Measurements from ENCODE around the gene CTSH. TPM values are rescaled to one million over a fixed set of nuclear protein-coding genes. Genes with fewer than 3 reads are reported as not detected.

Gene CTSH
- total RNA-seq, 2 donors from 2014 or later, result 107 to 145 TPM

DNA sequence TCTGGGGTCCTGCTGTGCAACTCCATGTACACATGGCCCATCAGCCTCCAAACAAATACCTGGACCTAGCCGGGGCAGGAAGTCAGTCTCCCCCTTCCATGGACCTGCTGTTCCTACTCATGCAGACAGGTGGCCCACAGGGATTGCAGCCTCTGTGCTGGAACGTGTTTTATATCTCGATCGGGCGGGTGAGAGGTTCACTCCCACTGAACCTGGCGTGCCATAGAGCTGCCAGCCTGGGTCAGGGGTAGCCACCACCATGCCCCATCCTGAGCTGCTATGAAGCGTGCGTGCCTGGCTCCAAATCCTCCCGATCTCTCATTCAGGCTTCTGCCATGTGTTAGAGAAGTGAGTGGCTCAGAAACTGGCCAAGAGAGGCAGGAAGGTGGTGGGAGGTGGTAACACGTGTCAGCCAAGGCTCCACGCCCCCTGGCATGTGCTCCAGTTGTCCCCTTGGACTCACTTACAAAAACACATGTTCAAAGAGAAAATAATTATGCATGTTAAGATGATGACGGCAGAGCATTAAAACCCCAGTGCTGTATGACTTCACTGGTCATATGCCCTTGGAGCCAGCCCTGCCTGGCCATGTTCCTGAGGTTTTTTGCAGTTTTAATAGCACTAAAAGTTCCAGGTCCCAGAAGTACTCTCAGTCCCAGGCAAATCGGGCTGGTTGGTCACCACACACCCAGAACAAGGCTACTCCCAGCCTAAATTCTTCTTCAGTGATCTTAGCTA, 30.6 kb downstream of the CTSH start:
- no peak for TF ChIP-seq POLR2A (IDR thresholded peaks at IDR 0.05)
- TF ChIP-seq, protein P1, sequence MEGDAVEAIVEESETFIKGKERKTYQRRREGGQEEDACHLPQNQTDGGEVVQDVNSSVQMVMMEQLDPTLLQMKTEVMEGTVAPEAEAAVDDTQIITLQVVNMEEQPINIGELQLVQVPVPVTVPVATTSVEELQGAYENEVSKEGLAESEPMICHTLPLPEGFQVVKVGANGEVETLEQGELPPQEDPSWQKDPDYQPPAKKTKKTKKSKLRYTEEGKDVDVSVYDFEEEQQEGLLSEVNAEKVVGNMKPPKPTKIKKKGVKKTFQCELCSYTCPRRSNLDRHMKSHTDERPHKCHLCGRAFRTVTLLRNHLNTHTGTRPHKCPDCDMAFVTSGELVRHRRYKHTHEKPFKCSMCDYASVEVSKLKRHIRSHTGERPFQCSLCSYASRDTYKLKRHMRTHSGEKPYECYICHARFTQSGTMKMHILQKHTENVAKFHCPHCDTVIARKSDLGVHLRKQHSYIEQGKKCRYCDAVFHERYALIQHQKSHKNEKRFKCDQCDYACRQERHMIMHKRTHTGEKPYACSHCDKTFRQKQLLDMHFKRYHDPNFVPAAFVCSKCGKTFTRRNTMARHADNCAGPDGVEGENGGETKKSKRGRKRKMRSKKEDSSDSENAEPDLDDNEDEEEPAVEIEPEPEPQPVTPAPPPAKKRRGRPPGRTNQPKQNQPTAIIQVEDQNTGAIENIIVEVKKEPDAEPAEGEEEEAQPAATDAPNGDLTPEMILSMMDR (IDR thresholded peaks at IDR 0.05), result peak in 6 of 7 experiments; percentile 11 to 56 (median 46)
- Histone ChIP-seq H3K36me3 (replicated peaks in 1 of 2; ENCODE audit: insufficient read depth in 1 of 2, low read depth in 2 of 2) (peaks cover 0 to 2% of the 10 kb centered on the region in 2 donors), H3K27me3 (no peaks in the 10 kb centered on the region), H3K27ac (peak overlapping the region in 2 of 4 donors; percentile 33 to 41), H3K9me3 (no peaks in the 10 kb centered on the region), H3K4me3 (no peak overlapping the region), H3K4me1 (peaks cover 18% of the 10 kb centered on the region)
- WGBS, 2 donors, result 70 to 78% methylated on average over 11 to 13 of the region's 13 CpGs
- ATAC-seq (peak; percentile 57), DNase-seq (peak in 2 of 4 donors; percentile 32 to 39)
- intact Hi-C loops (cut with DNase I), result no loop called here

DNA sequence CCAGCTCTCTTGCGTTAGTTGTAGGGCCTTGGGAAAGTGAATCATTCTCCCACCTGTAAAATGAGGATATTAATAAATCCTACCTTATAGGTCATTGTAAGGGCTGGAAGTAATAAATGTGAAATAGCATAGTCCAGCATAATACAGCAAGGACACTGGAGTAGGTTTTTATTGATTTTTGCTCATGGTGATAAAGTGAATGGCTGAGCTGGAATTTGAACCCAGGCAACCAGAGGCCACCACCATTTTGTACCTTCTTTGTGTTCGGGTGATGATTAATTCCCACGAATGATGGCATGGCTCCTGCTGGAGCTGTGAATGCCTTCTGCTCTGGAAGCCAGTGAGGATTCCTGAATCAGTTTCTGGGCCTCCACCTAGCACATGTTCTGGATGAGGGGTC, 31.8 kb downstream of the CTSH start:
- Histone ChIP-seq H3K4me1 (peaks cover 18% of the 10 kb centered on the region), H3K27ac (no peak overlapping the region), H3K4me3 (no peak overlapping the region), H3K27me3 (no peaks in the 10 kb centered on the region), H3K9me3 (no peaks in the 10 kb centered on the region), H3K36me3 (replicated peaks in 1 of 2; ENCODE audit: insufficient read depth in 1 of 2, low read depth in 2 of 2) (peaks cover 0 to 1% of the 10 kb centered on the region in 2 donors)
- DNase-seq, result no peak
- intact Hi-C loops (cut with DNase I), result no loop called here
- TF ChIP-seq, protein P1 (IDR thresholded peaks at IDR 0.05), result no peak
- no peak for ATAC-seq
- WGBS, 2 donors, result 70 to 75% methylated on average over 3 of the region's 3 CpGs

DNA sequence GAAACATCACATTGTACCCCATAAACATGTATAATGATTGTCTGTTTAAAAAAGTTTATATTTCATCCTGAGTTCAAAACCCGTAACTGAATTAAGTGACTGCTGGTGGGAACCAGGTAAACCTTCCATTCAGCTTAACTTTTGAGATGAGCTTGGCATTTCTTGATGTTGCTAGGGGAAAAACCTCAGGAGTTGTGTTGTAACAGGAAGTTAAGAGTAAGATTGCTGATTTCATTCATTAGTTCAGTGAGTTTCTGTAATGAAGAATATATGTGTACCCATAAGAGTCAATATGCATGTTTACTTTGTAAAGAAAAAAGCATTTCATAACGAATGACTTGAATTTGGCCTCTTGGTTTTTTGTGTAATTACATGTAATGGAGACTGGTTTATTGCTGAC, 32.5 kb downstream of the CTSH start:
- H3K27ac ChIP-seq, result no peak overlapping the region
- peaks cover 18% of the 10 kb centered on the region for H3K4me1 ChIP-seq
- no peak for ATAC-seq
- H3K36me3 ChIP-seq (replicated peaks in 1 of 2; ENCODE audit: insufficient read depth in 1 of 2, low read depth in 2 of 2), result peaks cover 0 to 3% of the 10 kb centered on the region in 2 donors
- no peak overlapping the region for H3K4me3 ChIP-seq
- H3K9me3 ChIP-seq, result no peaks in the 10 kb centered on the region
- TF ChIP-seq, protein P1 (IDR thresholded peaks at IDR 0.05), result no peak
- no peak for TF ChIP-seq POLR2A (IDR thresholded peaks at IDR 0.05)
- DNase-seq, result no peak
- intact Hi-C loops (cut with DNase I), result no loop called here
- 61 to 65% methylated on average over 2 of the region's 2 CpGs for WGBS, 2 donors
- H3K27me3 ChIP-seq, result no peaks in the 10 kb centered on the region

DNA sequence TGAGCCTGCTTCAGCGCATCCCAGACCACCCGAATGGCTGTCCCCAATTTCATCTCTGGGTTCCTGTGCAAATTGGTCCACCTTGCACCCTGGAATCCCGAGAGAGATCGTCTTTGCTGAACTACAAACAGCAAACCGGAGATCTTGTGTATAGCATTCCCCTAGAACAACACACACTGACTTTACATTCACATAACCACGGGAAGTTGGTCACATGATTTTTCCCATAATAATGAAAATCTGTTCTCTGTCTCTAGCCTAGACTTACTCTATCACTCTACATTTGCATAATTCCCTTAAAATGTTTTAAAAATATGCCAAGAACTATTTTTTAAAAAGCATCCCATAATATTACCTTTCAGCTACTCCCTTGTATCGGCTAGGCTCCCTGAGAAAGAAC, 34.6 kb downstream of the CTSH start:
- DNase-seq (no peak), ATAC-seq (no peak)
- TF ChIP-seq, protein P1 (IDR thresholded peaks at IDR 0.05), result no peak
- TF ChIP-seq POLR2A (IDR thresholded peaks at IDR 0.05), result no peak
- H3K27me3 ChIP-seq, result no peaks in the 10 kb centered on the region
- H3K36me3 ChIP-seq (replicated peaks in 1 of 2; ENCODE audit: insufficient read depth in 1 of 2, low read depth in 2 of 2), result peaks cover 0 to 7% of the 10 kb centered on the region in 2 donors
- H3K9me3 ChIP-seq, result peaks cover 0 to 5% (median 0%) of the 10 kb centered on the region in 3 donors
- peaks cover 28% of the 10 kb centered on the region for H3K4me1 ChIP-seq
- WGBS, 2 donors, result 84 to 86% methylated on average over 7 of the region's 7 CpGs
- no peak overlapping the region for H3K27ac ChIP-seq
- no peak overlapping the region for H3K4me3 ChIP-seq
- intact Hi-C loops (cut with DNase I), result no loop called here
